HEK293 (cell line): Measurements from ENCODE around the gene JOSD1.
A peak's percentile ranks its signal among the peaks of the same experiment; 100 is the strongest.
"Not testable (repeated sequence)": the region's sequence is repeated elsewhere in the genome, so short reads cannot be mapped to it uniquely, and the experiment has no call there.

Experiments
- CTCF ChIA-PET: fragments of 350-600 bp; formaldehyde crosslinking; extraction: SDS; loops from one replicate; lab custom pipeline; 2021; ENCODE audit warnings: antibody characterized with exemption; lab: Yijun Ruan, JAX
- POLR2A ChIA-PET: fragments of 300-600 bp; formaldehyde crosslinking; extraction: SDS; loops from one replicate; lab custom pipeline; 2020; ENCODE audit warnings: antibody characterized with exemption, inconsistent platforms; lab: Yijun Ruan, JAX
- H3K27ac ChIP-seq: fragments of 200-500 bp; sonication (Bioruptor generic); 2 replicates; pipeline ENCODE4 v1.5.1; 2014; ENCODE audit warnings: low read depth, low read length, control low read depth, inconsistent platforms; ENCODE audit errors: extremely low read depth
- H3K36me3 ChIP-seq, 2 experiments: fragments of 200-500 bp in 1 of 2; sonication (Bioruptor generic) in 1 of 2; 1 replicate in 1 of 2; 2 replicates in 1 of 2; pipeline ENCODE4 v1.5.1; 2014 to 2017; ENCODE audit warnings: inconsistent platforms in 2 of 2, low read length in 2 of 2; ENCODE audit not compliant: control insufficient read depth in 2 of 2, insufficient read depth in 1 of 2
- H3K4me1 ChIP-seq: fragments of 200-500 bp; sonication (Bioruptor generic); 2 replicates; pipeline ENCODE4 v1.5.1; 2014; ENCODE audit warnings: mild to moderate bottlenecking, low read length, inconsistent platforms; ENCODE audit not compliant: control insufficient read depth, insufficient read depth
- H3K4me3 ChIP-seq: 2 replicates; pipeline ENCODE4 v1.5.1; 2011; ENCODE audit warnings: low read depth, mild to moderate bottlenecking, control low read depth, low read length, moderate library complexity
- H3K9me3 ChIP-seq: fragments of 200-500 bp; sonication (Bioruptor generic); 2 replicates; pipeline ENCODE4 v1.5.1; 2014; ENCODE audit warnings: low read depth, low read length, inconsistent platforms; ENCODE audit not compliant: control insufficient read depth, insufficient read depth
- FEZF1 ChIP-seq: fragments of 450-650 bp; formaldehyde crosslinking; IDR thresholded peaks from 2 replicates; pipeline ENCODE4 v1.5.1; 2016; ENCODE audit warnings: missing biosample characterization, missing genetic modification characterization
- IKZF3 ChIP-seq: fragments of 450-650 bp; IDR thresholded peaks from 2 replicates; pipeline ENCODE4 v1.5.0; 2018; ENCODE audit warnings: missing biosample characterization, mild to moderate bottlenecking, missing genetic modification characterization, moderate library complexity
- PRDM1 ChIP-seq: fragments of 450-650 bp; formaldehyde crosslinking; IDR thresholded peaks from 2 replicates; pipeline ENCODE4; 2016; ENCODE audit warnings: missing biosample characterization, missing genetic modification characterization
- RBAK ChIP-seq: fragments of 450-650 bp; formaldehyde crosslinking; IDR thresholded peaks from 2 replicates; pipeline ENCODE4 v1.5.1; 2016; ENCODE audit warnings: missing biosample characterization, missing genetic modification characterization
- SCRT1 ChIP-seq: fragments of 450-650 bp; formaldehyde crosslinking; IDR thresholded peaks from 2 replicates; pipeline ENCODE4 v1.5.1; 2016; ENCODE audit warnings: missing biosample characterization, missing genetic modification characterization, borderline replicate concordance
- SETDB1 ChIP-seq: IDR thresholded peaks from one replicate; pipeline ENCODE4 v1.6.1; 2017; ENCODE audit warnings: mild to moderate bottlenecking, low read length, moderate library complexity, mixed read lengths; ENCODE audit not compliant: insufficient read length
- ZBTB48 ChIP-seq: fragments of 450-650 bp; formaldehyde crosslinking; IDR thresholded peaks from 2 replicates; pipeline ENCODE4 v1.5.1; 2016; ENCODE audit warnings: missing biosample characterization, missing genetic modification characterization
- ZBTB7A ChIP-seq: fragments of 450-650 bp; formaldehyde crosslinking; IDR thresholded peaks from 2 replicates; pipeline ENCODE4 v1.5.1; 2016; ENCODE audit warnings: low read depth, missing biosample characterization, missing genetic modification characterization
- ZBTB8A ChIP-seq: fragments of 450-650 bp; formaldehyde crosslinking; IDR thresholded peaks from 2 replicates; pipeline ENCODE4 v1.5.1; 2016; ENCODE audit warnings: missing biosample characterization, missing genetic modification characterization
- ZNF24 ChIP-seq: fragments of 450-650 bp; formaldehyde crosslinking; IDR thresholded peaks from 2 replicates; pipeline ENCODE4 v1.5.1; 2016; ENCODE audit warnings: missing biosample characterization, missing genetic modification characterization
- ZNF302 ChIP-seq: fragments of 450-650 bp; formaldehyde crosslinking; IDR thresholded peaks from 2 replicates; pipeline ENCODE4 v1.5.1; 2016; ENCODE audit warnings: missing biosample characterization, missing genetic modification characterization, low read depth
- ZNF473 ChIP-seq: fragments of 450-650 bp; formaldehyde crosslinking; IDR thresholded peaks from 2 replicates; pipeline ENCODE4 v1.5.1; 2017; ENCODE audit warnings: missing biosample characterization, missing genetic modification characterization
- ZXDB ChIP-seq: fragments of 450-650 bp; formaldehyde crosslinking; IDR thresholded peaks from 2 replicates; pipeline ENCODE4 v1.5.1; 2016; ENCODE audit warnings: missing biosample characterization, missing genetic modification characterization
- TF ChIP-seq, protein P1 (sequence below): fragments of 450-650 bp; formaldehyde crosslinking; IDR thresholded peaks from 2 replicates; pipeline ENCODE4 v1.5.1; 2017; ENCODE audit warnings: missing biosample characterization, missing genetic modification characterization
- TF ChIP-seq, protein P2 (sequence below): fragments of 450-650 bp; formaldehyde crosslinking; IDR thresholded peaks from 2 replicates; pipeline ENCODE4 v1.5.1; 2016; ENCODE audit warnings: missing biosample characterization, missing genetic modification characterization
- TF ChIP-seq, protein P3 (sequence below): fragments of 450-650 bp; formaldehyde crosslinking; IDR thresholded peaks from 2 replicates; pipeline ENCODE4 v1.5.1; 2016; ENCODE audit warnings: missing biosample characterization, missing genetic modification characterization
- TF ChIP-seq, protein P4 (sequence below): fragments of 450-650 bp; formaldehyde crosslinking; IDR thresholded peaks from 2 replicates; pipeline ENCODE4 v1.5.1; 2016; ENCODE audit warnings: missing biosample characterization, missing genetic modification characterization

JOSD1 gene

DNA sequence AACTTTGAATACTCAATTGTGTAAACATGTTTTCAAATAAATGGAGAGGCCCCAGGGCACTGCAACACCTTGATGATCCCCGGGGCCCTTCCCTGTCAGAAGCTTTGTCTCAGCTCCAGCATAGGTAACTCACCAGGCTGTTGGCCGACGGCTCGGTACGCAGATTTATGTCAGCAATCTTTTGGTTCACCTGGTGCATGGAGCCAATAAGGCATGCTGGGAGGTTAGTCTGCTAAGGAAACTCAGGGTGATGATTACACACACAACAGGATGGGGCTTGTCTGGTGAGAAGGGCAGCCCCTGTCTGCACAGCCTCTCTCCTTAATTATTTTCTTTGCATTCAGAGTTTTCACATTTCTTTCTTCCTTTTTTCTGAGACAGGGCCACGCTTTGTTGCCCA, 55.3 kb downstream of the JOSD1 start:
- H3K27ac ChIP-seq = no peak overlapping the region
- TF ChIP-seq ZXDB (tag by site-specific recombination) (no peak), ZBTB7A (tag by site-specific recombination) (no peak), SETDB1 (no peak), ZNF473 (tag by site-specific recombination) (no peak), PRDM1 (tag by site-specific recombination) (no peak), FEZF1 (tag by site-specific recombination) (no peak), ZBTB48 (tag by site-specific recombination) (no peak), ZNF302 (tag by site-specific recombination) (no peak), IKZF3 (no peak), ZNF24 (tag by site-specific recombination) (no peak), RBAK (no peak), ZBTB8A (no peak)
- TF ChIP-seq, protein P1, sequence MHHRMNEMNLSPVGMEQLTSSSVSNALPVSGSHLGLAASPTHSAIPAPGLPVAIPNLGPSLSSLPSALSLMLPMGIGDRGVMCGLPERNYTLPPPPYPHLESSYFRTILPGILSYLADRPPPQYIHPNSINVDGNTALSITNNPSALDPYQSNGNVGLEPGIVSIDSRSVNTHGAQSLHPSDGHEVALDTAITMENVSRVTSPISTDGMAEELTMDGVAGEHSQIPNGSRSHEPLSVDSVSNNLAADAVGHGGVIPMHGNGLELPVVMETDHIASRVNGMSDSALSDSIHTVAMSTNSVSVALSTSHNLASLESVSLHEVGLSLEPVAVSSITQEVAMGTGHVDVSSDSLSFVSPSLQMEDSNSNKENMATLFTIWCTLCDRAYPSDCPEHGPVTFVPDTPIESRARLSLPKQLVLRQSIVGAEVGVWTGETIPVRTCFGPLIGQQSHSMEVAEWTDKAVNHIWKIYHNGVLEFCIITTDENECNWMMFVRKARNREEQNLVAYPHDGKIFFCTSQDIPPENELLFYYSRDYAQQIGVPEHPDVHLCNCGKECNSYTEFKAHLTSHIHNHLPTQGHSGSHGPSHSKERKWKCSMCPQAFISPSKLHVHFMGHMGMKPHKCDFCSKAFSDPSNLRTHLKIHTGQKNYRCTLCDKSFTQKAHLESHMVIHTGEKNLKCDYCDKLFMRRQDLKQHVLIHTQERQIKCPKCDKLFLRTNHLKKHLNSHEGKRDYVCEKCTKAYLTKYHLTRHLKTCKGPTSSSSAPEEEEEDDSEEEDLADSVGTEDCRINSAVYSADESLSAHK = no peak
- TF ChIP-seq, protein P2, sequence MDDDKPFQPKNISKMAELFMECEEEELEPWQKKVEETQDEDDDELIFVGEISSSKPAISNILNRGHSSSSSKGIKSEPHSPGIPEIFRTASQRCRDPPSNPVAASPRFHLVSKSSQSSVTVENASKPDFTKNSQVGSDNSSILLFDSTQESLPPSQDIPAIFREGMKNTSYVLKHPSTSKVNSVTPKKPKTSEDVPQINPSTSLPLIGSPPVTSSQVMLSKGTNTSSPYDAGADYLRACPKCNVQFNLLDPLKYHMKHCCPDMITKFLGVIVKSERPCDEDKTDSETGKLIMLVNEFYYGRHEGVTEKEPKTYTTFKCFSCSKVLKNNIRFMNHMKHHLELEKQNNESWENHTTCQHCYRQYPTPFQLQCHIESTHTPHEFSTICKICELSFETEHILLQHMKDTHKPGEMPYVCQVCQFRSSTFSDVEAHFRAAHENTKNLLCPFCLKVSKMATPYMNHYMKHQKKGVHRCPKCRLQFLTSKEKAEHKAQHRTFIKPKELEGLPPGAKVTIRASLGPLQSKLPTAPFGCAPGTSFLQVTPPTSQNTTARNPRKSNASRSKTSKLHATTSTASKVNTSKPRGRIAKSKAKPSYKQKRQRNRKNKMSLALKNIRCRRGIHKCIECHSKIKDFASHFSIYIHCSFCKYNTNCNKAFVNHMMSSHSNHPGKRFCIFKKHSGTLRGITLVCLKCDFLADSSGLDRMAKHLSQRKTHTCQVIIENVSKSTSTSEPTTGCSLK (tag by site-specific recombination) = no peak
- TF ChIP-seq, protein P3, sequence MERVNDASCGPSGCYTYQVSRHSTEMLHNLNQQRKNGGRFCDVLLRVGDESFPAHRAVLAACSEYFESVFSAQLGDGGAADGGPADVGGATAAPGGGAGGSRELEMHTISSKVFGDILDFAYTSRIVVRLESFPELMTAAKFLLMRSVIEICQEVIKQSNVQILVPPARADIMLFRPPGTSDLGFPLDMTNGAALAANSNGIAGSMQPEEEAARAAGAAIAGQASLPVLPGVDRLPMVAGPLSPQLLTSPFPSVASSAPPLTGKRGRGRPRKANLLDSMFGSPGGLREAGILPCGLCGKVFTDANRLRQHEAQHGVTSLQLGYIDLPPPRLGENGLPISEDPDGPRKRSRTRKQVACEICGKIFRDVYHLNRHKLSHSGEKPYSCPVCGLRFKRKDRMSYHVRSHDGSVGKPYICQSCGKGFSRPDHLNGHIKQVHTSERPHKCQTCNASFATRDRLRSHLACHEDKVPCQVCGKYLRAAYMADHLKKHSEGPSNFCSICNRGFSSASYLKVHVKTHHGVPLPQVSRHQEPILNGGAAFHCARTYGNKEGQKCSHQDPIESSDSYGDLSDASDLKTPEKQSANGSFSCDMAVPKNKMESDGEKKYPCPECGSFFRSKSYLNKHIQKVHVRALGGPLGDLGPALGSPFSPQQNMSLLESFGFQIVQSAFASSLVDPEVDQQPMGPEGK (tag by site-specific recombination) = no peak
- TF ChIP-seq, protein P4, sequence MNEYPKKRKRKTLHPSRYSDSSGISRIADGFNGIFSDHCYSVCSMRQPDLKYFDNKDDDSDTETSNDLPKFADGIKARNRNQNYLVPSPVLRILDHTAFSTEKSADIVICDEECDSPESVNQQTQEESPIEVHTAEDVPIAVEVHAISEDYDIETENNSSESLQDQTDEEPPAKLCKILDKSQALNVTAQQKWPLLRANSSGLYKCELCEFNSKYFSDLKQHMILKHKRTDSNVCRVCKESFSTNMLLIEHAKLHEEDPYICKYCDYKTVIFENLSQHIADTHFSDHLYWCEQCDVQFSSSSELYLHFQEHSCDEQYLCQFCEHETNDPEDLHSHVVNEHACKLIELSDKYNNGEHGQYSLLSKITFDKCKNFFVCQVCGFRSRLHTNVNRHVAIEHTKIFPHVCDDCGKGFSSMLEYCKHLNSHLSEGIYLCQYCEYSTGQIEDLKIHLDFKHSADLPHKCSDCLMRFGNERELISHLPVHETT (tag by site-specific recombination) = no peak
- POLR2A ChIA-PET = no interaction called here

DNA sequence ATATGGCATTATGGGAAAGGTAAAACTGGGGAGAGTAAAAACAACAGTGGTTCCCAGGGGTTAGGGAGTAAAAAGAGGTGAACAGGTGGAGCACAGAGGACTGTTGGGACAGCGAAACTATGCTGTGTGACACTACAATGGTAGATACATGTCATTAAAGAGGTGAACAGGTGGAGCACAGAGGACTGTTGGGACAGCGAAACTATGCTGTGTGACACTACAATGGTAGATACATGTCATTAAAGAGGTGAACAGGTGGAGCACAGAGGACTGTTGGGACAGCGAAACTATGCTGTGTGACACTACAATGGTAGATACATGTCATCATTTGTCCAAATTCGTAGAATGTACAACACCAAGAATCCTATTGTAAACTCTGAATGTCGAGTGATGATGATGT, 56.5 kb downstream of the JOSD1 start:
- peaks cover 4 to 29% of the 10 kb centered on the region in 2 experiments; a peak in 2 of 3 replicates for H3K36me3 ChIP-seq
- POLR2A ChIA-PET = interaction anchor here (0.7 kb wide), 1 partner anchor 330 kb away, joined by 5 read pairs; no protein-coding TSS in a partner anchor
- CTCF ChIA-PET, H3K27ac ChIP-seq, H3K4me3 ChIP-seq, H3K9me3 ChIP-seq, H3K4me1 ChIP-seq: not testable (repeated sequence)
- TF ChIP-seq SCRT1 (tag by site-specific recombination) = peak; percentile 70

More for the DNA sequence above, 55.3 kb downstream of the JOSD1 start:
- Histone ChIP-seq H3K9me3 (no peaks in the 10 kb centered on the region), H3K4me3 (no peak overlapping the region), H3K36me3 (peaks cover 4 to 31% of the 10 kb centered on the region in 2 experiments; a peak in 2 of 3 replicates), H3K4me1 (no peaks in the 10 kb centered on the region)
- CTCF ChIA-PET = no interaction called here
